Common myeloid progenitor, CD34-positive (primary cell): Measurements from ENCODE around the gene PPP1R9A.
"Not testable (repeated sequence)": the region's sequence is repeated elsewhere in the genome, so short reads cannot be mapped to it uniquely, and the experiment has no call there.

Experiments used
- CTCF ChIA-PET: fragments of 350-600 bp; sonication (Branson Sonifier 250); formaldehyde crosslinking; loops from one replicate; lab custom pipeline; 2021; ENCODE audit warnings: antibody characterized with exemption; lab: Charles Lee
- POLR2A ChIA-PET: fragments of 350-600 bp; sonication (Branson Sonifier 250); formaldehyde crosslinking; loops from one replicate; lab custom pipeline; 2021; ENCODE audit warnings: antibody characterized with exemption; lab: Charles Lee
- DNase-seq, 3 donors: peaks; one replicate each; pipeline versions ENCODE4 v3.0.0 to v3.0.0-alpha.2; 2013
- H3K27ac ChIP-seq, 2 experiments: 1 replicate in 1 of 2; 2 replicates in 1 of 2; pipeline ENCODE4 v1.7.0; 2013; ENCODE audit warnings: inconsistent platforms in 2 of 2, low read length in 2 of 2, mild to moderate bottlenecking in 2 of 2, low read depth in 1 of 2, moderate library complexity in 1 of 2; ENCODE audit not compliant: severe bottlenecking in 2 of 2, insufficient read depth in 1 of 2, poor library complexity in 1 of 2
- H3K27me3 ChIP-seq, 5 experiments: replicated peaks in 2 of 5; 1 replicate in 3 of 5; 2 replicates in 2 of 5; pipeline versions ENCODE4 v1.6.1 to v1.7.0; 2013; ENCODE audit warnings: low read length in 4 of 5, mild to moderate bottlenecking in 2 of 5, moderate library complexity in 2 of 5, inconsistent platforms in 1 of 5; ENCODE audit not compliant: insufficient read depth in 5 of 5, control insufficient read depth in 4 of 5
- H3K36me3 ChIP-seq, 4 experiments: 1 replicate in 2 of 4; 2 replicates in 2 of 4; pipeline versions ENCODE4 v1.6.1 to v1.7.0; 2013; ENCODE audit warnings: low read length in 3 of 4, control low read depth in 1 of 4, mild to moderate bottlenecking in 1 of 4; ENCODE audit not compliant: control insufficient read depth in 4 of 4, insufficient read depth in 4 of 4
- H3K4me1 ChIP-seq, 4 experiments: 1 replicate in 3 of 4; 2 replicates in 1 of 4; pipeline versions ENCODE4 v1.6.1 to v1.7.1; 2013; ENCODE audit warnings: low read length in 3 of 4, mild to moderate bottlenecking in 3 of 4, control low read depth in 1 of 4, inconsistent platforms in 1 of 4, moderate library complexity in 1 of 4; ENCODE audit not compliant: control insufficient read depth in 4 of 4, insufficient read depth in 4 of 4; ENCODE audit errors: control extremely low read depth in 1 of 4
- H3K4me3 ChIP-seq, 7 experiments: 1 replicate in 4 of 7; 2 replicates in 3 of 7; pipeline versions ENCODE4 v1.5.1 to v1.7.0; 2013; ENCODE audit warnings: mild to moderate bottlenecking in 7 of 7, low read length in 6 of 7, moderate library complexity in 6 of 7, inconsistent platforms in 2 of 7, low read depth in 2 of 7, control low read depth in 1 of 7; ENCODE audit not compliant: insufficient read depth in 4 of 7, control insufficient read depth in 1 of 7; ENCODE audit errors: extremely low read depth in 1 of 7
- H3K9me3 ChIP-seq, 5 experiments: 1 replicate in 4 of 5; 2 replicates in 1 of 5; pipeline versions ENCODE4 v1.6.1 to v1.7.1; 2013; ENCODE audit warnings: low read length in 4 of 5, mild to moderate bottlenecking in 2 of 5, inconsistent platforms in 1 of 5, low read depth in 1 of 5, moderate library complexity in 1 of 5; ENCODE audit not compliant: control insufficient read depth in 4 of 5, insufficient read depth in 2 of 5; ENCODE audit errors: control extremely low read depth in 1 of 5
- WGBS: methylation state at CpG from one replicate; pipeline ENCODE4 v1.1.5; 2013; ENCODE audit not compliant: insufficient coverage; 5-methylcytosine and 5-hydroxymethylcytosine counted together

PPP1R9A gene

GRCh38 chr7:95006010-95006409, 98.6 kb downstream of the PPP1R9A start:
- DNase-seq = no peak
- H3K27me3 ChIP-seq = no peaks in the 10 kb centered on the region
- POLR2A ChIA-PET = no interaction called here

GRCh38 chr7:95008773-95009172, 101.4 kb downstream of the PPP1R9A start:
- no CpG with 5 or more reads among the region's 6 CpGs for WGBS
- H3K36me3 ChIP-seq, H3K4me3 ChIP-seq, POLR2A ChIA-PET, DNase-seq, H3K9me3 ChIP-seq, H3K4me1 ChIP-seq, H3K27ac ChIP-seq, H3K27me3 ChIP-seq, CTCF ChIA-PET: not testable (repeated sequence)

More at GRCh38 chr7:95006010-95006409, 98.6 kb downstream of the PPP1R9A start:
- Histone ChIP-seq H3K4me3 (no peak overlapping the region), H3K4me1 (no peaks in the 10 kb centered on the region), H3K9me3 (no peaks in the 10 kb centered on the region), H3K36me3 (no peaks in the 10 kb centered on the region), H3K27ac (no peak overlapping the region)
- CTCF ChIA-PET = no interaction called here
- WGBS = 91% methylated on average over 4 of the region's 5 CpGs

GRCh38 chr7:95011146-95011928, 103.9 kb downstream of the PPP1R9A start:
- DNase-seq = no peak
- Histone ChIP-seq H3K27ac (no peak overlapping the region), H3K4me3 (no peak overlapping the region), H3K36me3 (no peaks in the 10 kb centered on the region), H3K9me3 (peaks cover 0 to 2% (median 0%) of the 10 kb centered on the region in 5 experiments), H3K27me3 (no peaks in the 10 kb centered on the region), H3K4me1 (no peaks in the 10 kb centered on the region)
- ChIA-PET CTCF (interaction anchor here (0.8 kb wide), 1 partner anchor 9 kb away, joined by 3 read pairs; no protein-coding TSS in a partner anchor), POLR2A (no interaction called here)
- WGBS = no CpG with 5 or more reads among the region's 1 CpG

- Histone ChIP-seq H3K27me3 (no peaks in the 10 kb centered on the region), H3K9me3 (peaks cover 0 to 2% (median 0%) of the 10 kb centered on the region in 5 experiments), H3K4me1 (no peaks in the 10 kb centered on the region), H3K4me3 (no peak overlapping the region), H3K27ac (no peak overlapping the region), H3K36me3 (no peaks in the 10 kb centered on the region)
- no peak for DNase-seq
- POLR2A ChIA-PET = no interaction called here
- CTCF ChIA-PET = interaction anchor here (0.8 kb wide), 1 partner anchor 10 kb away, joined by 3 read pairs; no protein-coding TSS in a partner anchor
- 57% methylated on average over 4 of the region's 4 CpGs for WGBS
Measured at GRCh38 chr7:95011995-95012394, 104.6 kb downstream of the PPP1R9A start.

- no peaks in the 10 kb centered on the region for H3K36me3 ChIP-seq
- no peaks in the 10 kb centered on the region for H3K9me3 ChIP-seq
- no CpG with 5 or more reads among the region's 1 CpG for WGBS
- POLR2A ChIA-PET = no interaction called here
- CTCF ChIA-PET = interaction anchor here (0.6 kb wide), 1 partner anchor 134 kb away, joined by 3 read pairs; no protein-coding TSS in a partner anchor
- DNase-seq = no peak
- H3K4me3 ChIP-seq = no peak overlapping the region
- no peaks in the 10 kb centered on the region for H3K27me3 ChIP-seq
- H3K27ac ChIP-seq = no peak overlapping the region
- no peaks in the 10 kb centered on the region for H3K4me1 ChIP-seq
Measured at GRCh38 chr7:95018021-95018420, 110.6 kb downstream of the PPP1R9A start.

- CTCF ChIA-PET = no interaction called here
- Histone ChIP-seq H3K27me3 (no peaks in the 10 kb centered on the region), H3K36me3 (peaks cover 0 to 2% (median 0%) of the 10 kb centered on the region in 4 experiments), H3K27ac (no peak overlapping the region), H3K4me3 (no peak overlapping the region), H3K4me1 (no peaks in the 10 kb centered on the region), H3K9me3 (peaks cover 0 to 15% (median 1%) of the 10 kb centered on the region in 5 experiments)
- POLR2A ChIA-PET = no interaction called here
- no peak for DNase-seq
Measured at GRCh38 chr7:95026018-95026417, 118.6 kb downstream of the PPP1R9A start.

- Histone ChIP-seq H3K4me1 (no peaks in the 10 kb centered on the region), H3K36me3 (peaks cover 0 to 2% (median 0%) of the 10 kb centered on the region in 4 experiments), H3K9me3 (peaks cover 0 to 15% (median 1%) of the 10 kb centered on the region in 5 experiments), H3K4me3 (no peak overlapping the region), H3K27me3 (no peaks in the 10 kb centered on the region), H3K27ac (no peak overlapping the region)
- POLR2A ChIA-PET = no interaction called here
- no peak for DNase-seq
- CTCF ChIA-PET = no interaction called here
- 94% methylated on average over 5 of the region's 6 CpGs for WGBS
Measured at GRCh38 chr7:95026421-95027072, 119.2 kb downstream of the PPP1R9A start.
